Measurements from ENCODE around the gene GPR179. TPM values are rescaled to one million over a fixed set of nuclear protein-coding genes. Genes with fewer than 3 reads are reported as not detected.

The GPR179 gene
- polyA plus RNA-seq, 2 of the 4 experiments (the other 2 are of a cell fraction): 0.04 to 0.08 TPM

DNA sequence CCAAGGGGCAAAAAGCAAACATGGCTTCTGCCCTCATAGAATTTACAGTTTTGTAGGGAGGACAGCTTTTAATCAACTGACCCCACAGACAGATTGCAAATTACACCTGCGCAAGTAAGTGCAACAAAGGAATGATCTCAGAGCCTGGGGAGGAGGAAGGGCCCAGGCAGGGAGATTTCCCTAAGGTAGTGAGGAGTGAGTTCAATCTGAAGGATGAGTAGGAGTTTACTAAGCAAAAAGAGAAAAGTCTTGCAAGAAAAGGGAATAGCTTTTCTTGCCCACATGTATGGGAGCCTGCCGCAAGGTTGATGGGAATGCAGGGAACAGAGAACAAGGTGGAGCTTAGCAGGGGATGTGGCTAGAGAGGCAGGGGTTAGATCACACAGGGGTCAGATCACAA, 6.3 kb upstream of the GPR179 start:
- Histone ChIP-seq H3K4me2 (peak overlapping the region; percentile 75; the same call in 2 of the 3 replicates), H3K9me3 (no peaks in the 10 kb centered on the region), H3K4me1 (peaks cover 24% of the 10 kb centered on the region), H3K27ac (peak overlapping the region in 1 of 2 experiments; percentile 99; a peak in 2 of 6 replicates), H3K4me3 (no peak overlapping the region)
- WGBS (ENCODE audit: missing lambda C conversion rate): 96% methylated on average over 2 of the region's 2 CpGs
- ATAC-seq (no peak), FAIRE-seq (no peak), DNase-seq (ENCODE audit: low read depth in 1 of 2, low spot score in 1 of 2) (no peak)
- TF ChIP-seq HOXB5 (CRISPR knock-in tag; IDR thresholded peaks at IDR 0.05) (no peak), EHMT2 (IDR thresholded peaks at IDR 0.05; ENCODE audit: low read depth) (no peak), FOSB (CRISPR knock-in tag; IDR thresholded peaks at IDR 0.05) (no peak), HEYL (CRISPR knock-in tag; IDR thresholded peaks at IDR 0.05) (no peak), CBX2 (IDR thresholded peaks at IDR 0.05; ENCODE audit: borderline replicate concordance, low read depth) (no peak), KDM1A (IDR thresholded peaks at IDR 0.05; ENCODE audit: low read depth) (no peak), ZNF302 (CRISPR knock-in tag; IDR thresholded peaks at IDR 0.05) (no peak), HDAC2 (IDR thresholded peaks at IDR 0.05) (no peak), RNF2 (IDR thresholded peaks at IDR 0.05; ENCODE audit: borderline replicate concordance, low read depth) (no peak), TP53 (CRISPR knock-in tag; IDR thresholded peaks at IDR 0.05) (no peak), JUNB (IDR thresholded peaks at IDR 0.05) (no peak), RARB (CRISPR knock-in tag; IDR thresholded peaks at IDR 0.05) (no peak)
- TF ChIP-seq, protein P1, sequence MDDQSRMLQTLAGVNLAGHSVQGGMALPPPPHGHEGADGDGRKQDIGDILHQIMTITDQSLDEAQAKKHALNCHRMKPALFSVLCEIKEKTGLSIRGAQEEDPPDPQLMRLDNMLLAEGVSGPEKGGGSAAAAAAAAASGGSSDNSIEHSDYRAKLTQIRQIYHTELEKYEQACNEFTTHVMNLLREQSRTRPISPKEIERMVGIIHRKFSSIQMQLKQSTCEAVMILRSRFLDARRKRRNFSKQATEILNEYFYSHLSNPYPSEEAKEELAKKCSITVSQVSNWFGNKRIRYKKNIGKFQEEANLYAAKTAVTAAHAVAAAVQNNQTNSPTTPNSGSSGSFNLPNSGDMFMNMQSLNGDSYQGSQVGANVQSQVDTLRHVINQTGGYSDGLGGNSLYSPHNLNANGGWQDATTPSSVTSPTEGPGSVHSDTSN (IDR thresholded peaks at IDR 0.05): no peak
- TF ChIP-seq, protein P2, sequence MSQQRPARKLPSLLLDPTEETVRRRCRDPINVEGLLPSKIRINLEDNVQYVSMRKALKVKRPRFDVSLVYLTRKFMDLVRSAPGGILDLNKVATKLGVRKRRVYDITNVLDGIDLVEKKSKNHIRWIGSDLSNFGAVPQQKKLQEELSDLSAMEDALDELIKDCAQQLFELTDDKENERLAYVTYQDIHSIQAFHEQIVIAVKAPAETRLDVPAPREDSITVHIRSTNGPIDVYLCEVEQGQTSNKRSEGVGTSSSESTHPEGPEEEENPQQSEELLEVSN (IDR thresholded peaks at IDR 0.05; ENCODE audit: borderline replicate concordance, low read depth): no peak
- TF ChIP-seq, protein P3, sequence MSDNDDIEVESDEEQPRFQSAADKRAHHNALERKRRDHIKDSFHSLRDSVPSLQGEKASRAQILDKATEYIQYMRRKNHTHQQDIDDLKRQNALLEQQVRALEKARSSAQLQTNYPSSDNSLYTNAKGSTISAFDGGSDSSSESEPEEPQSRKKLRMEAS (IDR thresholded peaks at IDR 0.05): no peak
- TF ChIP-seq, protein P4, sequence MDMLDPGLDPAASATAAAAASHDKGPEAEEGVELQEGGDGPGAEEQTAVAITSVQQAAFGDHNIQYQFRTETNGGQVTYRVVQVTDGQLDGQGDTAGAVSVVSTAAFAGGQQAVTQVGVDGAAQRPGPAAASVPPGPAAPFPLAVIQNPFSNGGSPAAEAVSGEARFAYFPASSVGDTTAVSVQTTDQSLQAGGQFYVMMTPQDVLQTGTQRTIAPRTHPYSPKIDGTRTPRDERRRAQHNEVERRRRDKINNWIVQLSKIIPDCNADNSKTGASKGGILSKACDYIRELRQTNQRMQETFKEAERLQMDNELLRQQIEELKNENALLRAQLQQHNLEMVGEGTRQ (IDR thresholded peaks at IDR 0.05): no peak
- TF ChIP-seq, protein P5, sequence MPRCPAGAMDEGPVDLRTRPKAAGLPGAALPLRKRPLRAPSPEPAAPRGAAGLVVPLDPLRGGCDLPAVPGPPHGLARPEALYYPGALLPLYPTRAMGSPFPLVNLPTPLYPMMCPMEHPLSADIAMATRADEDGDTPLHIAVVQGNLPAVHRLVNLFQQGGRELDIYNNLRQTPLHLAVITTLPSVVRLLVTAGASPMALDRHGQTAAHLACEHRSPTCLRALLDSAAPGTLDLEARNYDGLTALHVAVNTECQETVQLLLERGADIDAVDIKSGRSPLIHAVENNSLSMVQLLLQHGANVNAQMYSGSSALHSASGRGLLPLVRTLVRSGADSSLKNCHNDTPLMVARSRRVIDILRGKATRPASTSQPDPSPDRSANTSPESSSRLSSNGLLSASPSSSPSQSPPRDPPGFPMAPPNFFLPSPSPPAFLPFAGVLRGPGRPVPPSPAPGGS (IDR thresholded peaks at IDR 0.05): no peak
- POLR2A ChIA-PET: interaction anchor here (2.7 kb wide), 1 partner anchor 65 kb away, joined by 31 read pairs; no protein-coding TSS in a partner anchor
- CTCF ChIA-PET: interaction anchor here (0.8 to 27.2 kb wide), 29 partner anchors 15 to 317 kb away, joined by 3 to 675 read pairs (median 8); no protein-coding TSS in a partner anchor

DNA sequence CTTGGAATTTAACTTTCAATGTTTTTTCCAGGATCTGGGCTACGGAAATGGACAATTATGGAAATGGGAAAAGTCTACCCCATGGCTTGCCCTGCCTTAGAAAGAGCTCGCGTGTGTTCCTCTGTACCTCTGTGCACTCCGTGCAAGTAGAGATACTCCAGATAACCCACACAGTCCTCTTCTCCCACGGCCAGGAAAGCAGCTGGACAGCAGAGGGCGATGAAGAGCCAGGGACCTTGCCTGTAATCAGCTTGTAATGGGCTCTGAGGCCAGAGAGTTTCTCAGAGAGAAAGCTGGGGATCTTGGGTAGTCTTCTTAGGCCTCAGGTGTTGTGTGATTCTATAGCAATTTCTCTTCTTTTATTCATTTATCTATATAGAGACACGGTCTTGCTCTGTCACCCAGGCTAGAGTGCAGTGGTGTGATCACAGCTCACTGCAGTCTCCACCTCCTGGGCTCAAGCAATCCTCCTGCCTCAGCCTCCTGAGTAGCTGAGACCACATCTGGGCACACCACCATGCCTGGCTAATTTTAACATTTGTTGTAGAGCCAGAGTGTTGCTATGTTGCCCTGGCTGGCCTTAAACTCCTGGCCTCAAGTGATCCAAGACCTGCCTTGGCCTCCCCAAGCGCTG, 5.5 kb upstream of the GPR179 start:
- Histone ChIP-seq H3K4me1 (peaks cover 21% of the 10 kb centered on the region), H3K4me2 (no peak overlapping the region), H3K9me3 (no peaks in the 10 kb centered on the region), H3K27ac (0 out of 6 replicates have a peak overlapping the region, but pooled peaks of 1 of the 2 experiments have one; percentile 17), H3K4me3 (no peak overlapping the region)
- DNase-seq (ENCODE audit: low read depth in 1 of 2, low spot score in 1 of 2) (peak; percentile 85 to 87), FAIRE-seq (no peak), ATAC-seq (peak; percentile 72 to 80)
- POLR2A ChIA-PET: interaction anchor here (0.6 to 2.7 kb wide), 2 partner anchors 66 to 79 kb away, joined by 3 to 31 read pairs; partner anchors contain the start of gene ARHGAP23
- WGBS (ENCODE audit: missing lambda C conversion rate): 15% methylated on average over 8 of the region's 8 CpGs
- CTCF ChIA-PET: interaction anchor here (0.6 to 27.2 kb wide), 49 partner anchors 15 to 964 kb away, joined by 3 to 675 read pairs (median 5); no protein-coding TSS in a partner anchor
- peak; percentile 97 for TF ChIP-seq SMC3 (IDR thresholded peaks at IDR 0.05)
- TF ChIP-seq ZFP36 (IDR thresholded peaks at IDR 0.05; ENCODE audit: borderline replicate concordance, partially characterized antibody): no peak
- TF ChIP-seq RAD21 (conservative IDR thresholded peaks at IDR 0.05 in 1 of 2, IDR thresholded peaks at IDR 0.05 in 1 of 2): peak; percentile 87 to 92
- TF ChIP-seq HEYL (CRISPR knock-in tag; IDR thresholded peaks at IDR 0.05): no peak
- no peak for TF ChIP-seq HDAC2 (IDR thresholded peaks at IDR 0.05)
- TF ChIP-seq, protein P6, sequence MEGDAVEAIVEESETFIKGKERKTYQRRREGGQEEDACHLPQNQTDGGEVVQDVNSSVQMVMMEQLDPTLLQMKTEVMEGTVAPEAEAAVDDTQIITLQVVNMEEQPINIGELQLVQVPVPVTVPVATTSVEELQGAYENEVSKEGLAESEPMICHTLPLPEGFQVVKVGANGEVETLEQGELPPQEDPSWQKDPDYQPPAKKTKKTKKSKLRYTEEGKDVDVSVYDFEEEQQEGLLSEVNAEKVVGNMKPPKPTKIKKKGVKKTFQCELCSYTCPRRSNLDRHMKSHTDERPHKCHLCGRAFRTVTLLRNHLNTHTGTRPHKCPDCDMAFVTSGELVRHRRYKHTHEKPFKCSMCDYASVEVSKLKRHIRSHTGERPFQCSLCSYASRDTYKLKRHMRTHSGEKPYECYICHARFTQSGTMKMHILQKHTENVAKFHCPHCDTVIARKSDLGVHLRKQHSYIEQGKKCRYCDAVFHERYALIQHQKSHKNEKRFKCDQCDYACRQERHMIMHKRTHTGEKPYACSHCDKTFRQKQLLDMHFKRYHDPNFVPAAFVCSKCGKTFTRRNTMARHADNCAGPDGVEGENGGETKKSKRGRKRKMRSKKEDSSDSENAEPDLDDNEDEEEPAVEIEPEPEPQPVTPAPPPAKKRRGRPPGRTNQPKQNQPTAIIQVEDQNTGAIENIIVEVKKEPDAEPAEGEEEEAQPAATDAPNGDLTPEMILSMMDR (IDR thresholded peaks at IDR 0.05): peak; percentile 97
